Loucy (cell line): ENCODE measurements around the gene PKP3.
"Not testable (repeated sequence)": the region's sequence is repeated elsewhere in the genome, so short reads cannot be mapped to it uniquely, and the experiment has no call there.

Source experiments
- CTCF ChIP-seq: fragments of 200-600 bp; sonication (generic); conservative IDR thresholded peaks from 2 replicates; pipeline ENCODE4 v1.5.1; 2014; ENCODE audit warnings: mild to moderate bottlenecking, antibody characterized with exemption, low read length
- EZH2phosphoT487 ChIP-seq: fragments of 200-600 bp; IDR thresholded peaks from 2 replicates; pipeline ENCODE4 v1.6.1; 2018; ENCODE audit warnings: antibody characterized with exemption, mild to moderate bottlenecking, moderate library complexity, borderline replicate concordance

GRCh38 chr11:411520-411919 lies 17.5 kb downstream of the PKP3 start:
- TF ChIP-seq CTCF, EZH2phosphoT487: not testable (repeated sequence)
